Measurements from ENCODE around the gene TEX50.
"Not testable (repeated sequence)": the region's sequence is repeated elsewhere in the genome, so short reads cannot be mapped to it uniquely, and the experiment has no call there.

TEX50 gene, protein sequence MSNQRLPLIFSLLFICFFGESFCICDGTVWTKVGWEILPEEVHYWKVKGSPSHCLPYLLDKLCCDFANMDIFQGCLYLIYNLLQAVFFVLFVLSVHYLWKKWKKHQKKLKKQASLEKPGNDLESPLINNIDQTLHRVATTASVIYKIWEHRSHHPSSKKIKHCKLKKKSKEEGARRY

DNA sequence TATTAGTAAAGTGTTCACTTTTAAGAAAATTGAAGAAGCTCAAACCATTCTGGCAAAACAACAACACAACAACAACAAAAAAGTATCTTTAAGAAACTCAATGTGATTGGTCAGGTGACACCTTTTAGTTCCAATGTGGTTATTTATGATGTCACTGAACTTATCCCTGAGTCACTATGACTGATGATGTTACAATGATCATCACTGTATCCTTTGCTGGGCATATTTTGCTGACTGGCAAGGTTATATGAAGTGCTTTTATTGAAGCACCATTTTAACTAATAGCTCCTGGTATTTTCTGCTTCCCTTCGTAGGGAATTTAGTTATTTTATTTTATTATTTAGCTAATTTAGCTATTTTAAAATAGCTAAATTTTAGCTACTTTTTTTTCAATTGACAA, at the start of gene TEX50:
TSS of gene TEX50 (plus strand) at position 223 of the 400 bp plus-strand sequence. CDS start 184 bp downstream, outside the sequence.
- no peak for DNase-seq (ENCODE audit: low read depth in 2 of 2)

DNA sequence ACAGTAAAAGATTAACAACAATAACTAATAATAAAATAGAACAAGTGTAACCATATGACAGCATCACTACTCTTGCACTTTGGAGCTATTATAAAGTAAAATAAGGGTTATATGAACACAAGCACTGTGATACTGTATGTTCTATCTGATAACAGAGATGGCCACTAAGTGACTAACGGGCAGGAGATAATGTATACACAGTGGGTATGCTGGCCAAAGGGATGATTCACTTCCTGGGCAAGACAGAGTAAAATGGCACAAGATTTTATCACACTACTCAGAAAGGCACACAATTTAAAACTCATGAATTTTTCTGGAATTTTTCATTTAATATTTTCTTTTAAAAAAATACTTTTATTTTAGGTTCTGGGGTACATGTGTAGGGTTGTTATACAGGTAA, 44.6 kb upstream of the TEX50 start:
- no peak for DNase-seq (ENCODE audit: low read depth in 2 of 2)

DNA sequence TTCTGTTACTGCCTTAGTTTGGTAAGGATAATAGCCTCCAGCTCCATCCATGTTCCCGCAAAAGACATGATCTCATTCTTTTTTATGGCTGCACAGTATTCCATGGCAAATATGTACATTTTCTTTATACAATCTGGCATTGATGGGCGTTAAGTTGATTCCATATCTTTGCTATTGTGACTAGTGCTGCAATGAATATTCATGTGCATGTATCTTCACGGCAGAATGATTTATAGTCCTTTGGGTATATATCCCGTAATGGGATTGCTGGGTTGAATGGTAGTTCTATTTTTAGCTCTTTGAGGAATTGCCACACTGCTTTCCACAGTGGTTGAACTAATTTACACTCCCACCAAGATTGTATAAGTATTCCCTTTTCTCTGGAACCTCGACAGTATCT, 44.0 kb upstream of the TEX50 start:
- DNase-seq (ENCODE audit: low read depth in 2 of 2) = not testable (repeated sequence)

DNA sequence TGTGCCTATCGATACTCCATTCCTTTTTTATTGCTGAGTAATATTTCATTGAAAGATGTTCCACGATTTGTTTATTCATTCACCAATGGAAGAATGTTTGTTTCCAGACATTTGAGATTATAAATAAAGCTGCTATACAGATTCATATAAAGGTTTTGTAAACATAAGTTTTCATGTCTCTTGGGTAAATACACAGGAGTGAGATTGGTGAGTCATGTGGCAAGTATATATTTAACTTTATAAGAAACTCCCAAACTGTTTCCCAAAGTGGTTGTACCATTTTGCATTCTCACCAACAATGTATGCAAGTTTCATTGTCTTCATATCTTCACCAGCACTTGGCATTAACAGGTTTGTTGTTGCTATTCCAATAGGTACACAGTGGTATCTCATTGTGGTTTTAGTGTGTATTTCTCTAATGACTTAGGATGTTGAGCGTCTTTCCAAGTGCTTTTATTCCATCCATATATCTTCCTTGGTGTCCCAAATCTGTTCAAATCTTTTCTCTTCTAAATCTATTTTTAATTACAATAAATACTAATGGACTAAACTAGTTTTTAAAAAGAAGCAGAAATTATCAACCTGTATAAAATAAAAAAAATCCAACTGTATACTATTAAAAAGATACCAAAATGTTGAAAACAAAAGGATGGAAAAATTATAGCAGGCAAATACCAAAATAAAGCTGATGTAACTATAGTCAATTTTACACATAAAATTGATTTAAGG, 38.9 kb upstream of the TEX50 start:
- no peak for DNase-seq (ENCODE audit: low read depth in 2 of 2)

DNA sequence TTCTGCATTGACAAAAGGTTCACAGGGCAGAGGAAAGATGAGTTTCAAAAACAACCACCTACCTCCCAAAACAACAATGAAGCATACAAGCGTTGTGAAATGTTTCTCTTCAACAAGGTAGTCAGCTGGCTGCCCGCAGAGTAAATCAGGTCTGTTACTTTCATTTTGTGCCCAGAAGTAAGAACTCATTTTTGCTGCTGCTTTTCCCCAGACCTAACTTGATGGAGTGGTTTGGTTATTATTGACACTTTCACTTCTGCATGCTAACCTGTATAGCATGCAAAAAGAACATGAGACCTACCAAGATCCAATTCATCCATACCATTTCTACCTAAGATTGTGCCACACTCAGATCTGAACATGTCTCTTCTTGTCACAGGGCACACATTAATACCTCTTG, 33.5 kb upstream of the TEX50 start:
- DNase-seq (ENCODE audit: low read depth in 2 of 2) = no peak

DNA sequence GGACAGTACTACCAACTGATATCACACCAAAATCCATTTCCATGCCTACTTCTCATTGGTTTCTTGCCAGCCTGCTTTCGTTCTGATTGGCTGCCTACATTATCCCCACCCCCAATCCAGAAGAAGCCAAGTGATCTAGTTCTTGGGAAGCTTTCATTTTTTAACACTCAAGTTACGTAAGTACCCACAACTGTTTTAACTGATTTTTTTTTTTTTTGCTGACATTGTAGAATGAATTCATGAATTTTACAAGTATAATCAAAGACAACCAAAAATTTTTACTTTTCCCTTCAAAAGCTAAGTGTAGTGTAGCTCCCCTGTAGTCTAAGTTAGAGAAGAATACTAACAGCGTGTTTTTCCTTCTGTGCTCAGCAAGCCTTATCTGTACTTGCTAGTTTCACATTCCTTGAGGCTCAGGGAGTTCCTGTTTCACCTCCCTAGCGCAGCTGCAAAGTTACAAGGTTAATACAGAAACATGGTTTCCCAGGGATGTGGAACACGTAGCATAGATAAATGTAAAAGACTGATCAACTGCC, 32.0 kb upstream of the TEX50 start, which contains the start of gene SLC9C2:
TSS of gene SLC9C2 (minus strand) at position 17 of the 536 bp plus-strand sequence. CDS start 1,296 bp downstream, outside the sequence.
- DNase-seq (ENCODE audit: low read depth in 2 of 2) = no peak

DNA sequence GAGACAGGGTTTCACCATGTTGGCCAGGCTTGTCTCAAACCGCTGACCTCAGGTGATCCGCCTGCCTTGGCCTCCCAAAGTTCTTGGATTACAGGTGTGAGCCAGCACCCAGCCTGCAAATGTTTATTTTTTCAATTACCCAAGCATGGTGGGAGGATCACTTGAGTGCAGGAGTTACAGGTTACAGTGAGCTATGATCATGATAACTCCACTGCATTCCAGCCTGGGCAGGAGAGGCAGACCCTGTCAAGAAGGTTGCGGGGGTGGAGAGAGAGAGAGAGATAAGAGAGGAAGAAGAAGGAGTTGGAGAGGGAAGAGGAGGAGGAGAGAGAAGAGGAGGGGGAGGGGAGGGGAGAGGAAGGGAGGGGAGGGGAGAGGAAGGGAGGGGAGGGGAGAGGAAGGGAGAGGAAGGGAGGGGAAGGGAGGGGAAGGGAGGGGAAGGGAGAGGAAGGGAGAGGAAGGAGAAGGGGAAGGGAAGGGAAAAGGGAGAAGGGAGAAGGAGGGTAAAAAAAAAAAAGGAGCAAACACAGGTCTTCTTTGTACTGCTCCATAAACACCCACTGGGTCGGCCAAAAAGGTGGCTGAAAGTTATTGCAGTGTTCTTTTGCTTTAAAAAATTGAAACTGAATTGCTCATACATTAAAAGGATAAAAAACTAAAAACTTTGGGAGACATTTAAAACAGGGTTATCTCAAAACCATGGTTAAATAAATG, 26.5 kb upstream of the TEX50 start:
- DNase-seq (ENCODE audit: low read depth in 2 of 2) = no peak

DNA sequence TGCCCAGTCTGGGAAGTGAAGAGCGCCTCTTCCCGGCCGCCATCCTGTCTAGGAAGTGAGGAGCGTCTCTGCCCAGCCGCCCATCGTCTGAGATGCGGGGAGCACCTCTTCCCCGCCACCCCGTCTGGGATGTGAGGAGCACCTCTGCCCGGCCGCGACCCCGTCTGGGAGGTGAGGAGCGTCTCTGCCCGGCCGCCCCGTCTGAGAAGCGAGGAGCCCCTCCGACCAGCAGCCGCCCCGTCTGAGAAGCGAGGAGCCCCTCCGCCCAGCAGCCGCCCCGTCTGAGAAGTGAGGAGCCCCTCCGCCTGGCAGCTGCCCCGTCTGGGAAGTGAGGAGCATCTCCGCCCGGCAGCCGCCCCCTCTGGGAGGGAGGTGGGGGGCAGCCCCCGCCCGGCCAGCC, 22.1 kb upstream of the TEX50 start:
- DNase-seq (ENCODE audit: low read depth in 2 of 2) = not testable (repeated sequence)

DNA sequence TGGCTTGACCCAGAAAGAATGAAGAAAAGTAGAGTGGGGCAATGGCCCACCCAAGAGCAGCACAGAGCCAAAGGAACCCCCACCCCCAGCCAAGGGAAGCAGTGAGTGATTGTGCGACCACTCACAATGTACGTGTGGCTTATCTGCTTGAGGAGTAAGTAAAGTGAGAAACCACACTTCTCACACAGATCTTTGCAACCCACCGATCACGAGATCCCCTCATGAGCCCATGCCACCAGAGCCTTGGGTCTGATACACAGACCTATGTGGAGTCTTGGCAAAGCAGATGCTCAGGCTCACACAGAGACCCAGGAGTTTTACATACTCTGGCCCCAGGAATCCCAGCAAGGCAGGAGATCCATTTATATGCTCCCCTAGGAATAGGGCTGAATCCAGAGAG, 18.3 kb upstream of the TEX50 start:
- DNase-seq (ENCODE audit: low read depth in 2 of 2) = no peak

DNA sequence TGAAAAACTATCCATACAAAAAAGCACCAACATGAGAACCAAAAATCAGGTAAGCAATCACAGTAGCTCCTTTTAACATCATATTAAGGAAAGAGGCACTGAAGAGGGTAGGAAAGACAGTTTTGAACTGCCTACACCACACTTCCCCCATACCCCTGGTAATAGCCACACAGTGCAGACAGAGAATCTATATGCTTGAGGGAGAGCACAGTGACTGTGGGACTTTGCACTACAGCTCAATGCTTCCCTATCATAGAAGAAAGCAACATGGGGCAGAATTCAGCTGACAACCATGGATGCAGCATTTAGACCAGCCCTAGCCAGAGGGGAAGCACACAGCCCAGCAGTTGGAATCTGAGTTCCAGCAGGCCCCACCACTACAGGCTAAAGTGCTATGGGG, 7.9 kb upstream of the TEX50 start:
- no peak for DNase-seq (ENCODE audit: low read depth in 2 of 2)

DNA sequence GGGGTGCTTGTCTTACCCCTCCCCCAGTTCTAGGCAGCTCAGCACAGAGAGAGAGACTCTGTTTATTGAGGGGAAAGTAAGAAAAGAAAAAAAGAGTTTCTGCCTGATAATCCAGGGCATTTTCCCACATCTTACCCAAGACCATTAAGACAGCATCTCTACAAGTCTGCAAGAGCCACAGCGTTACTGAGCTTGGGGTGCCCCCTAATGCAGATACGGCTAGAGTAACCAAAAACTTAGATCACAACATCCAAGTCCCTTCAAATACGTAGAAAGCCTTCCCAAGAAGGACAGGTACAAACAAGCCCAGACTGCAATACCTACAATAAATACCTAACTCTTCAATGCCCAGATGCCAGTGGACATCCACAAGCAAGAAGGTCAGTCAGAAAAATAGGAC, 6.2 kb upstream of the TEX50 start:
- no peak for DNase-seq (ENCODE audit: low read depth in 2 of 2)

DNA sequence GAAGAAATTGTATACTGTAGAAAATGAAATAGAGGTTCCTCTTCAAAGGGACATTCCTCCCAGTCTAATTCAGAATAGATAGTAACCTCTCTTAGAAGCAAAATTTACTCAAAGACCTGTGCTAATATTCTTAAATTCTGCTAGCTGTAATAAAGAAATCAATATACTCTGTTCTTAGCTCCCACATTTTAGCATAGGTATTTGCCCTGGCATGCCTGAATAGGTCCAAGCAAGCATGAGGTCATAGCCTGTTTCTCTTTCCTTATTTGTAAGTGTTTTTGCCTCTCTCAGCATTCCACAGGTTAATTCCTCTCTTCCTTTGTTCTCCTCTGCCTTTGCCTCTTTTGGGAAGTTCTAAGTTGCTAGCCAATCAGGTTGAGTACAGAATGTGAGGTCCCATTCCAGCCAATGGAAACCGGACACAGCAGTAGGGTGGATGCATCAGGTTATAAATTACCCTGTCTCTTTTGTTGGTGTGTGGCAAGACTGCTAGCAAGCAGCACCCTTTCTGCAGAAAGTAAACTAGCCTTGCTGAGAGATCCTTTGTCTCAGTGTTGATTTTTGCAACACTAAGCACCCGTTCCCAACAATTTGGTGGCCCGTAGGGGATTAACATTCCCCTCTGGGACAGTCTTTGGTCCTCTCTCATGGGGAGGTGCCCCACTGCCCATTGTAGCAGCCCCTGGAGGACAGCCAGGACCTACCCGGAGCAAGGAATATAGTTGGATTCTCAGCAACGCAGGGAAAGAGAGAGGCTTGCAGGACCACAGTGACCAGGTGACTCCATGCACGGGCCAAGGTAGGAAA, 2.3 kb downstream of the TEX50 start:
- DNase-seq (ENCODE audit: low read depth in 2 of 2) = not testable (repeated sequence)

DNA sequence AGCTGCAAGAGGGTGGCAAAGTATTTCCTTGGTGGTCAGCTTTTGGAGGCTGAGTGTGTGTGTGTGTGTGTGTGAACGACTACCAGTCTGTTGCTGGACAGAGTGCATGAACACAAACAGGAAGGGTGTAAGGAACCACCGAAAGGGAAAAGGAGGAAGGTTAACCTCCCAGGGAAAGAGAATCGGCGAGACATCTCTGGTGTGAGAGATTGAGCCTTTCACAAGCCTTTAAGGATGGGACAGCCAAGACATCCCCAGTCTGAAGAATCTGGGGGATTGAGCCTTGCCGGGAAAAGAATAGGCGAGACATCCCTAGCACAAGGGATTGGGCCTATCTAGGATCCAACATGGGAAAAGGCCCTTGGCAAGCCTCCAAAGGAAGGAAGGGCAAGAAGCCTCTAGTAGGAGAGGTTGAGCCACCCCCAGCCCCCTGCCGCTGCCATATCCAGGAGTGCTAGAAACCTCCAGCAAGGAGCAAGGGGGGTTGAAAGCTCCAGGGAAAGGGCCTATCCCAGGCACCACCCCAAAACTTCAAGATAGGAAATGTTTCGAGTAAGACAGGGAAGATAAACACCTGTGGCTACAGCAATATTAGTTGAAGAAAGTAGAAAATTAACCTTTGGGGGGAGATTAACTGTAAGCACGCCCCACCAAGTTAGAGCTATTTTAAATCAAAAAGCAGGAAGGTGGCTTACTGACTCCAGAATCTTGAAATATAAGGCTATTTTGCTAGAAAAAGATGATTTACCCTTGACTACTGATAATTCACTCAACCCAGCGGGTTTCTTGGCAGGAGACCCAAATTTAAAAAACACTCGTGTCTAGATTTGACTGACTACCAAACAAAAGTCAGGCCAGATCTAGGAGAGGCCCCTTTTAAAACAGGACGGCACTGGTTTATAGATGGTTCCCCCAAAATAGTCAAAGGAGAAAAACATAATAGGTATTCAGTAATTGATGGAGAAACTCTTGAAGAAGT, 3.2 kb downstream of the TEX50 start:
- no peak for DNase-seq (ENCODE audit: low read depth in 2 of 2)

DNA sequence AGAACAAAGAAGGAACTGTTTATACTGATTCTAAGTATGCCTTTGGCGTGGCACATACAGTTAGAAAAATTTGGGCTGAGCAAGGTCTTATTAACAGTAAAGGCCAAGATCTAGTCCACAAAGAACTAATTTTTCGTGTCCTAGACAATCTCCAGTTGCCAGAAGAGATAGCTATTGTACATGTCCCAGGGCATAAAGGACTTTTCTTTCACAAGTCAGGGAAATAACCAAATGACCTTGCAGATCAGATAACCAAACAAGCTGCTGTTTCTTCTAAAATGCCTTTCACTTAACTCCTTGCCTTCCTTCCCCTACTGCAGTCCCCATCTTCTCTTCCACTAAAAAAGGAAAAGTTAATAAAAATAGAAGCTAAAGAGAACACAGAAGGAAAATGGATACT, 4.0 kb downstream of the TEX50 start:
- no peak for DNase-seq (ENCODE audit: low read depth in 2 of 2)

DNA sequence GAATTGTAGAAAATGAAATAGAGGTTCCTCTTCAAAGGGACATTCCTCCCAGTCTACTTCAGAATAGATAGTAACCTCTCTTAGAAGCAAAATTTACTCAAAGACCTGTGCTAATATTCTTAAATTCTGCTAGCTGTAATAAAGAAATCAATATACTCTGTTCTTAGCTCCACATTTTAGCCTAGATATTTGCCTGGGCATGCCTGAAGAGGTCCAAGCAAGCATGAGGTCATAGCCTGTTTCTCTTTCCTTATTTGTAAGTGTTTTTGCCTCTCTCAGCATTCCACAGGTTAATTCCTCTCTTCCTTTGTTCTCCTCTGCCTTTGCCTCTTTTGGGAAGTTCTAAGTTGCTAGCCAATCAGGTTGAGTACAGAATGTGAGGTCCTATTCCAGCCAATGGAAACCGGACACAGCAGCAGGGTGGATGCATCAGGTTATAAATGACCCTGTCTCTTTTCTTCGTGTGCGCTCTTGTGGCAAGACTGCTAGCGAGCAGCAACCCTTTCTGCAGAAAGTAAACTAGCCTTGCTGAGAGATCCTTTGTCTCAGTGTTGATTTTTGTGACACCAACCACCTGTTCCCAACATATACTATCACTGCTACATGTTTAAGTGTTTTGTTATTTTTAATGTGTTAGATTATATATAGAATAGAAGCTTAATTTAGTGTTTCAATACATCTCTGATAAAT, 7.5 kb downstream of the TEX50 start:
- DNase-seq (ENCODE audit: low read depth in 2 of 2) = not testable (repeated sequence)

DNA sequence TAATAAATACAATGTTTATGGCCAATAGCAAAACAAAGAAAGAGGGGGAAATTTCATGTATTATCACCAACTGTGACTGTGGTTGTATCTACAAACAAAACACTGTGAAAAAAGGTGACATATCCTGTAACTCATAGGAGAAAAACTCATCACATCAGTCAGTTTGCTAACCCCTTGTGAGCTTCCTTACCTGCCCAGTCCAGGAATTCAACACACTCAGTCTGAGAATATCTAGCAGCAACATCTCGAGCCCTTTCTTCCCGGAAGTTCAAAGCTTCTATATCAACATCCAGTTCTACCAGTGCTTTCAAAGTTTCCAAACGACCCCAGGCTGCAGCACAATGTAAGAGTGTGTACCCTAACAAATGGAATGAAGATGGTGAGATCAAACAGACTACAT, 11.5 kb downstream of the TEX50 start:
- DNase-seq (ENCODE audit: low read depth in 2 of 2) = no peak

DNA sequence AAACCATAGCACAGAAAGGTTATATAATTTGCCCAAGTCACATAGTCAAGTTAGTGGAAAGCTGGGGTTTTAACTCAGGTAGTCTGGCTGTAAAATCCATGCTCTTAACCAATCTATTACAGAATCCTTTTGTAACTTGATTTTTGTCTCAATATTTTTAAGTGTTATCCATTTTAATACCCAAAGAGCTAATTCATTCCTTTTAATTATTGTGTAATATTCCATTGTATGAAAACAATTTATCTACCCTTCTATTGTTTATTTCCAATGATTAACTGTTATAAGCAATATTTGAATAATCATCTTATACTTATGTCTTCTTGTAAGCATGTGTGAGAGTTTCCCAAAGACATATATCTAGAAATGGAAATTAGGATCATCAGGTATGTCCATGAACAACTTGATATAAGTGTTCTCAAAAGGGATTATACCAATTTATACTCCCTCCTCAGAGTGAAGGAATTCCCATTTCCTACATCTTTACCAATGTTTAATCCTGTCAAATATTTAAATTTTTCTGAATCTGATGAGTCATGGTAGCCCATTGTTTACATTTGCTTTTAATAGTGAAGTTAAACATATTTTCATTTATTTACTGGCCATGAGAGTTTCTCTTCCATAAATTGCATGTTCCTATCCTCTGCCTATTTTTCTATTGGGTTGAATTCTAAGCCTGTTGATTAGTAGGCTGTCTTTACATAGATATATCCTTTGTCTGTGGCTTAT, 13.9 kb downstream of the TEX50 start:
- DNase-seq (ENCODE audit: low read depth in 2 of 2) = no peak

DNA sequence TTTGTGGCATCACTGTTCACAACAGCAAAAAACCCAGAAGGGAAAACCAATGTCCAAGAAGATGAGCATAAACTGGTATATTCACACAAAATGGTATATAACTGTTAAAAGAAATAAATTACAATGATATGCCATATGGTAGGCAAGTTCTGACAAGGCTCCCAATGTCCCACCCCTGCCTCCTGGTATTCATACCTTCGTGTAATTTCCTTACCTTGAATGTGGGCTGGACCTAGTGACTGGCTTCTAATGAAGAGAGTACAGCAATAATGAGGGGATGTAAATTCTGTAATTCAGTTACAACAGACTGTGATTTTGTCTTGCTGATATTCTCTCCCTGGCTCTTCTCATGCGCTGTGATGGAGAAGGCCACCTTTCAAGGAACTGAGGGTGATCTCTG, 25.2 kb downstream of the TEX50 start:
- DNase-seq (ENCODE audit: low read depth in 2 of 2) = no peak

DNA sequence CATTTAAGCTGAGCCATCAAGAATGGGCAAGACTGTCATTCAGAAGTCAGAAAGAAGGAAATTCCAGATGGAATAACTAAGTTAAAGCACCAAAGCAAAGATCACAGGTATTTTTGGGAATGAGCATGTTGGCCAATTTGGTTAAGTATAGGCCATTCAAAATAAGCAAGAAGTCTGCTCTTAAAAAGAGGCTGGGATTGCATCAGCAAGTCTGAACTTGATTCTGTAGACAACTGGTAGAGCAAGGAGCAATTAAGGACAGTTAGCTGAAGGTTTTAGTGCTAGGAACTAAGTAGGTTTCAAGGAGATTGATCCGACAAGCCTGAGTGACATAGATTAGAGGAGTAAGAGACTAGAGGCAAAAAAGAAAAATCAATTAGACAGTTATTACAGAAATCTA, 26.1 kb downstream of the TEX50 start:
- DNase-seq (ENCODE audit: low read depth in 2 of 2) = no peak
